GM19395 (cell line): ENCODE results near the gene SLC25A25.
A peak's percentile ranks its signal among the peaks of the same experiment; 100 is the strongest.
"Not testable (repeated sequence)": the region's sequence is repeated elsewhere in the genome, so short reads cannot be mapped to it uniquely, and the experiment has no call there.

Experiments
- ATAC-seq: cut with Tn5 transposase; IDR thresholded peaks from one replicate; pipeline ENCODE4 v1.9.1; 2021; ENCODE audit warnings: mild to moderate bottlenecking, moderate library complexity; ENCODE audit not compliant: unreplicated experiment

Gene SLC25A25

DNA sequence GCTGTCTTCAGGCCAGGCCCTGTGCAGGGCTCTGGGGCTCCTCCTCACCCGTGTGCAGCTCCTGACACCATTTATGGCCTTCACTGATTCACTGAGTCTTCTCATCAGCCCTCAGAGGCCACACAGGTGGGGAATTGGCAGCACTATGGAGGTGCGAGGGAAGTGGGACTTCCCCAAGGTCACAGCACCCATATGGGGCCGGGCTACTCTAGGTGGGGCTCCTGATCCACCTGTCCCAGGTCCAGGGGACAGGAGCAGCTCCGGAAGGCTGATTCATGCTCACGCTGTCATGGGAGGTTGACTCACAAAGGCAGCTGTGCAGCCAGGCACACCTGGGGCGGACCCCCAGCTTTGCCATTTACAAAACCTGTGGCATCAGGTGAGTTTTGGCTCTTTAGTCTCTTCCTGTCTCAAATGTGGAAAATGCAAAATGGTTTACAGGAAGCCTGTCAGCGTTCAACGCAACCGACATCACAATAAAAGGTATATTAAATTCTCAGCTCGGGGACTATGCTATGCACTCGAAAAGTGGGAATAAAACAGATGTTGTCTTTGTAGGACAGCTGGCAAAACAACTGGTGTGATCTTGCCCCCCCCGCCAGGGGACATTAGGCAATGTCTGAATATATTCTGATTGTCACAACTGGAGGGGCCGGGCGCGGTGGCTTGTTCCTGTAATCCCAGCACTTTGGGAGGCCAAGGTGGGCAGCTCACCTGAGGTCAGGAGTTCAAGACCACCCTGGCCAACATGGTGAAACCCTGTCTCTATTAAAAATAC, 15.9 kb upstream of the SLC25A25 start:
- no peak for ATAC-seq

DNA sequence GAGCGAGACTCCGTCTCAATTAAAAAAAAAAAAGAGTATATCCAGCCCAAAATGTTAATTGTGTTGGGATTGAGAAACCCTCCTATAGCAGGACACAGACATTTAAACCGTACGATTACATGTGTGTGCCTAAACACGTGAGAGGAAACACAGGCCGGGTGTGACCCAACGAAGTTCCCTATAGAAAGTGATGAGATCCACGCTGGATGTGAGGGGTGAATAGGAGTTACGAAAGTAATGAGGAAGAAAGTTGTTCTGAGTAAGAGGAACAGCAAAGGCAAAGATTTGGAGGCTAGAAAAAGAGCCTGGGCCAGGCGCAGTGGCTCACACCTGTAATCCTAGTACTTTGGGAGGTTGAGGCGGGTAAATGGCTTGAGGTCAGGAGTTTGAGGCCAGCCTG, 14.5 kb upstream of the SLC25A25 start:
- no peak for ATAC-seq

DNA sequence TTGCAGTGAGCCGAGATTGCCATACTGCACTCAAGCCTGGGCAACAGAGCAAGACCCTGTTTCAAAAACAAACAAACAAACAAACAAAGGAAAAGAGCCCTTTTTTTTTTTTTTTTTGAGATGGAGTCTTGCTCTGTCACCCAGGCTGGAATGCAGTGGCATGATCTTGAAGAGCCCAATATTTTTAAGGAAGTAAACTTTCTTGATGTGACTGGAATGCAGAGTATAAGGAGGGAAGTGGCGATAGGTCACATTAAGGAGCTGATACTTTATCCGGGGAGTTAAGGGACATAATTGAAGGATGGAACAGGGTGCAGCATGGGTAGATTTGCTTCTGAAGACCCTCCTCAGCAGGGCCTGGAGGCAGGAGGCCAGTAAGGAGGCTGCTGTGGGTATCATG, 13.9 kb upstream of the SLC25A25 start:
- ATAC-seq, result no peak

DNA sequence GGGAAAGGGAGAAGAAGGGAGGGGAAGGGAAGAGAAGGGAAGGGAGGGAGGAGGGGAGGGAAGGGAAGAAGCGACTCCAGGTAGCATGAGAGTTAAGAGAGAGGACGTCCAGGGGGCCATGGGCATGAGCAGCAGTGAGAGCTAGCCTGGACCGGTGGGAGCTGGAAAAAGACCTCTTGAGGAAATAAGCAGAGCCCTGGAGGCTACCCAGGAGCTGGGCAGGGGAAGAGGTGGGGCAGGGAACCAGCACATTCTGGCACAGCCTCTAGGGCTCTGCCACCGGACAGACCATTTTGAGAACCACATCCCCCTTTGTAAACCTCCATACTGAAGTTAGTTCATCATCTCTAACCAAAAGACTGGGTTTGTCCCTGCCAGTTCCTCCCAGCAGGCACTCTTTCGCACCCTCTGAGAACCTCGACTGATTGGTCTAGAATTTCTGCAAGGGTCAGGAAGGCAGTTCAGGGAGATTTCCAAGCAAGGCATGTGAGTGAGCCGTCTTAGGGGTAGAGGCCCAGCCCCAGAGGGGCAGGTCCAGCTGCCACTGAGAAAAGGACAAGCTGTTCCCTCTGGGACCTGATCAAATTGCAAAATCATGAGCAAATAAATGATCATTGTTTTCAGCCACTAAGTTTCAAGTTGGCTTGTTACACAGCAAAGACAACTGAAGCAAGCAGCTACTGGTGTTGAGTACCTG, 12.5 kb upstream of the SLC25A25 start:
- no peak for ATAC-seq

DNA sequence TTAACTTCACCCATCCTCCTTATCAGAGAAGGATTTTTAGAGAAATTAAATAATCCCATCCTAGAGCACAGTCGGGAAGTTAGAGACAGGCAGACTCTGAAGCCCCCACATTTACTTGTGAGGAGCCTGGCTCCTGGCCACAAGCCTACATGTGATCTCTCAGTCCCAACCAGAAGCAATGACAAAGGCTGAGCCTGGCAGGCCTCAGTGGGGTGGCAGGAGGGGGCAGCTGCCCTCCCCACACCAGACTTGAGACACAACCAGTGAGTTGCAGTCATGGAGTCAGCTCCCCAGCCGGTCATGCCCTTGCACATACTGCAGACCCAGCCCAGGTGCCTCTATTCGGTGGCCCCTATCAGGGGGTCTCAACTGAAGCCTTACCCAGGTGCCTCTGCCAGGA, 11.9 kb upstream of the SLC25A25 start:
- ATAC-seq, result no peak

DNA sequence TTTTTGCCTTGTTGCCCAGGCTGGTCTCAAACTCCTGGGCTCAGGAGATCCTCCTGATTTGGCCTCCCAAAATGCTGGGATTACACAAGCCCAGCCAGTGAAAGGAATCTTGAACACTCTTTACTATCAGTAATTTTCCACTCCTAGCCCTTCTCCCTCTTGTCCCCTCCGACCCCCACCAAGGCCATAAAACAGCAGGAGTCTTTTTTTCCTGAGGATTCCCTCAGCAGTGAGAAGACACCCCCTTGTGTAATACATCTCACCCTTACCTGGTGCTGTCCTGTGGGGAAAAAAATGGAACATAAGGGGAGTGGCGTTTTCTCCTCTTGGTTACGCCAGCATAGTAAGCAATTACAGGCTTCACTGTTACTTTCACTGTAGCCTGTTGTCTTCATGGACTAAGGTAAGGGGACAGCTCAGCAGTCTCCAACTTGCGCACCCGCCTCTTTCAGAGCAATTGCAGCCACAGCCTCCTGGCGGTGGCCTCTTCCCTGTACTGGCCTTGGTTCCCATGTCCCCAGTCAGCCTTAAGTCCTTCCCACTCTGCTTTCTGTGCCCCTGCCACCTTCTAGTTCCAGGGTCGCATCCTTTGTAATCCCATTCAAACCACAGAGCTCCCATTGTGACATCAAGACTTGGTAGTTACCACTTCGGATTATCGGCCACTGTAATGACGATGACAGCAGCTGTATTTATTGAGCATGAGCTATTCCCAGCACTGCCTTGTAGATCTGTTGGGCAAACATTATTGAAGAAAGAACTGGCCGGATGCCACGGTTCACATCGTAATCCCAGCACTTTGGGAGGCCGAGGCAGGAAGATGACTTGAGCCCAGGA, 10.9 kb upstream of the SLC25A25 start:
- no peak for ATAC-seq

DNA sequence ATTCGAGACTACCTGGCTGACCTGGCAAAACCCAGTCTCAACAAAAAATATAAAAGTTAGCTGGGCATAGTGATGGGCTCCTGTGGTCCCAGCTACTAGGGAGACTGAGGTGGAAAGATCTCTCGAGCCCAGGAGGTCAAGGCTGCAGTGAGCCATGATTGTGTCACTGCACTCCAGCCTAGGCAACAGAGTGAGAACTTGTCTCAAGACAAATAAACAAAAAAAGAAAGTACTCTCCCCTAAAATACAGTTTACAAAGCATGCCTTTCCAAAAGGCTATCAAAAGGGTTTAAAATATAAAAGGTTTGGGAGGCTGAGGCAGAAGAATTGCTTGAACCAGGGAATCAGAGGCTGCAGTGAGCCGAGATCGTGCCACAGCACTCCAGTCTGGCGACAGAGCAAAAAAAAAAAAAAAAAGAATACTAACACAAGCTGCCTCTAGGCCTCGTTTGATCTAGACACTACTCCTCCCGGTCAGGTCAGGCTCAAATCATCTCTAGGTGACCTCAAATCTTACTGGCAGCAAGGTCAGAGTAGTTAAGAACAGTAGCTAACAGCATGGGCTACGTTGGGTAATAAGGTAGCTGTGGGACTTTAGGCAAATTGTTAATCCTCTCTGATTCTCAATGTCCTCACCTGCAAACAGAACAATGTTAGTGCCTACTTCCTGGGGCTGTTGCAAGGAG, 10.2 kb upstream of the SLC25A25 start:
- no peak for ATAC-seq

DNA sequence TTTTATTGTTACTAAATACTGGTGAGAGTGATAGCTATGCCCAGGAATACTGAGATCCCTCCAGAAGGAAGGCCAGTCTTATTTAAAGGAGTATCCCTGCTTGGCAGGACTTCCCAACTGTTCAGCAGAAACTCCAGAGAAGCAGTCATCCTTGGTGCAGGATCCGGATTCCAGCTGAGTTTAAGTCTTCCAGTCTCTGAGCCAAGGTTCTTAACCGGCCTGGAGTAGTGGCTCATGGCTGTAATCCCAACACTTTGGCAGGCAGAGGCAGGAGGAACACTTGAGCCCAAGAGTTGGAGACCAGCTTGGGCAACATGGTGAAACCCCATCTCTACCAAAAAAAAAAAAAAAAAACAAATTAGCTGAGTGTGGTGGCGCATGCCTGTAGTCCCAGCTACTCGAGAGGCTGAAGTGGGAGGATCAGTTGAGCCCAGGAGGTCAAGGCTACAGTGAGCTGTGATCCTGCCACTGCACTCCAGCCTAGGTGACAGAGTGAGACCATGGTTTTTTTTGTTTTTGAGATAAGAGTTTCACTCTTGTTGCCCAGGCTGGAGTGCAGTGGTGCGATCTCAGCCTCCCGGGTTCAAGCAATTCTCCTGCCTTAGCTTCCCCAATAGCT, 8.6 kb upstream of the SLC25A25 start:
- no peak for ATAC-seq

DNA sequence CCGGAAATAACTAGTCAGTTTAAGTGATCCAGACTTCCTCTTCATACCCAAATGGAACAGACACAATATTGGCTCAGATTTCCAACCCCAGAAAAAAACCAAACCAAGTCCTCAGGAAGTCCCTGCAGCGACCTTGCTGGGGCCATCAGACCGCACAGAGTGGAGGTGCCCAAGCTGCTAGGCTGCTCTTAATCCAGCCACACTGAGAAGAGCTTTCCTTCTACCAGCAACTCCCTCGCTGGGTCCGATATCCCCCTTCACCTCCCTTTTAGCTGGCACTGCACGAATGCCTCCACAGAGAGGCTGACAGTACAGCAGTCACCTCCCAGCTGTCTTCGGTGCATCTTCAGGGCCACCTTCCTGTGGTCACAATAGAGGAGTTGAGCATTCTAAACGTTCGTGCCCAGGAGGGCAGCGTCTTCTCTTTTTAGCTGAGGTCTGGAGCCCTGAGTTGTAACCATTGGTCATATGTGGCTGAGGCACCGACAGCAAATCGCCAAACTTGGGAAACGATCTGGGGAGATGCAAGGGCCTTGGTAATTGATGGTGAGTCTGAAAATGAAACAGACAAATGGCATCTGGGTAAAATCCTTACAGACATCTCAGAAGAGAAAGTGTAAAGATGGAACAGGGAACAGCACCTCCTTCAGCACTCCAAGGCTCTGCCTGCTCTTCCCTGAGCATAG, 6.6 kb upstream of the SLC25A25 start:
- ATAC-seq, result no peak

DNA sequence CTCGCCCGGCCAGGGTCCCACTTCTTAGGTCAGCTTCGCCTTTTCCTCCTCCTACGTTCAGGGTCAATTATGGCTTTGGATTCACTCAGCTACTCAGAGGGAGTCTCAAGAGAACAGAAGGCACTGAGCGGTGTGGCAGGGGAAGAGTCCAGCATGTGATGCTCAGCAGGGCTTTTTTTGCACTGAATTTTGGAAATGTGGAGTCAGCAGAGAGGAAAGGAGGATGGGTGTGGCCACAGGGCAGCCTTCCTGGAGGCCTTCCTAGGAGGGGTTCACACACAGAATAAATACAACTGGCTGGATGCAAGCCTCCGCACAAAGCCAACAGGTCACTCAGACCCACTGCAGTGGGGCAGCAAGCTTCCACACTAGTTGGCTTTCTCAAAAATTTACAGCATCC, 5.8 kb upstream of the SLC25A25 start:
- no peak for ATAC-seq

DNA sequence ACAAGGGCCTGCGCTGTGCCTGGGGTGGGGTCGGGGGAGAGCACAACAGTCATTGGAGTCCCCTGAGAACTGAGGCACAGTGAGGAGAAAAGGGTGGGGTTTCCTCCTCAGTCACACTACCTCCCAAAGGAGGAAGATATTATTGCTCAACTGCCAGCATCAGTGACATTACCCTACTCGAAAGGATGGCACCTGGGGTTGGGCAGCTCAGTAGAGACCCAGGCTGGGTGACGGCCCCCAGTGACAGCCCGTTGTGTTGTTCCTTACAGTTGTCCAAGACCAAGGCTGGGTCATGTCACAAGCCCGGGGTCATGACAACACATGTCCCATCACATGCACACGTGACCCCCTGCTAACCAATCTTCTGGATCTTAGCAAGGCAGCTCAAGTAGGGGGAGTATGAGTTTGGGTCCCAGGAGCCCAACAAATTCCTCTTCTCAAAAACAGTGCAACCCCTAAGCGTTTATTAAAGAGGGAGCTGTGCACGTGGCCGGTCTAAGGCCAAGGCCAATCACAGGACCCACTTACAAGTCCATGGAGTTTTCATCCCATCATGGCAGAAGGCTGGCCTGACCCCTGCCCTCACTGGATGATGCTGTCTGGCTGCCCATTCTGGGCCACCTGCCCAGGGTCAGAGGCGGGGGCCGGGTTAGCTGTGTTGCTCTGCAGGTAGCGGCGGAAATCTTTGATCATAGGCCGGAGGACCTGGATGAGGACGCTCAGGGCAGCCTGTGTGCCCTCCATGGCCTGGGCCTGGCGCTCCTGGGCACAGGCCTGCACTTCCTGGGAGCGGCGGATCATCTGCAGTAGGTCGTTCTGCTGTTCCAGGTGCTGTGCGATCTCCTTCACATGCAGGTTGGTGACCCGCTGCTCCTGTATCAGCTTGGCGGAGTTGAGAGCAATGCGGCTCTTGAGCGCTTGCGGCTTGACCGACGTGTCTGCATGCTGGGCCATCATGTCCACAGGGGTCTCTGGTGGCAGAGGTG, 4.9 kb upstream of the SLC25A25 start:
- no peak for ATAC-seq

DNA sequence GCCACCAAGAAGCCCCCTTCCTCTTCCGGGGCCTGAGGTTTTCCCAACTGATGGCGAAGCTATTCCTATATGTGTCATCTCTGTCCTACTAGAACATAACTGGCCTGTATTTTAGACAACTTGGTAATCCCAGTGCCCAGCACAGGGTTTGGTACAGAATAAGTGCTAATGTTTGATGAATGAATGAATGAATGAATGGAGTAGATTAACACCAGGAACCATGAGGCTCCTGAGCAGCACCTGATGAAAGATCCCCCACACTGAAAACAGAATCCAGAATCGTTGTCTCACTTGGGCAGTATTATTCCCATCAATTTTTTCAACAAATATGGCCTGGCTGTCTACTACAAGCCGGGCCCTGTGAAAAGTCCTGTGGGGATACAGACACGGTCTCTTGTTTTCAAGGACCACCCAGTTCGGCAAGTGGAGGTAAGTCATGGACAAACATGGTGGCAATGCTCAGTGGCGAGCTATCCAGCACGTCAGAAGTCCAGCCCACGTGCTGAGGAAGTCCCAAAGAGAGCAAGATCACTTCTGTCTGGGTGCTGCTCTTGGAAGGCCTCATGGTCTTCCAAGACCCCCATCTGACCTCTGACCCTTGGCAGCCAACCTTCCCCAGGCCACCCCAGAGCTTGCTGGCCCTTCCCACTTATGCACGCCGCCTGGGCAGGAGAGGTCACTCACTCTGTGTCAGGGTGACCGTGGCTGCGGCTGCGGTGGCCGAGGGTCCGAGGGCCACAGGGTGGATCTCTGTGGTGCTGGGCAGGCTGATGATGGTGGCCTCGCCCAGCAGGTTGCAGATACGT, 1.9 kb upstream of the SLC25A25 start:
- no peak for ATAC-seq

DNA sequence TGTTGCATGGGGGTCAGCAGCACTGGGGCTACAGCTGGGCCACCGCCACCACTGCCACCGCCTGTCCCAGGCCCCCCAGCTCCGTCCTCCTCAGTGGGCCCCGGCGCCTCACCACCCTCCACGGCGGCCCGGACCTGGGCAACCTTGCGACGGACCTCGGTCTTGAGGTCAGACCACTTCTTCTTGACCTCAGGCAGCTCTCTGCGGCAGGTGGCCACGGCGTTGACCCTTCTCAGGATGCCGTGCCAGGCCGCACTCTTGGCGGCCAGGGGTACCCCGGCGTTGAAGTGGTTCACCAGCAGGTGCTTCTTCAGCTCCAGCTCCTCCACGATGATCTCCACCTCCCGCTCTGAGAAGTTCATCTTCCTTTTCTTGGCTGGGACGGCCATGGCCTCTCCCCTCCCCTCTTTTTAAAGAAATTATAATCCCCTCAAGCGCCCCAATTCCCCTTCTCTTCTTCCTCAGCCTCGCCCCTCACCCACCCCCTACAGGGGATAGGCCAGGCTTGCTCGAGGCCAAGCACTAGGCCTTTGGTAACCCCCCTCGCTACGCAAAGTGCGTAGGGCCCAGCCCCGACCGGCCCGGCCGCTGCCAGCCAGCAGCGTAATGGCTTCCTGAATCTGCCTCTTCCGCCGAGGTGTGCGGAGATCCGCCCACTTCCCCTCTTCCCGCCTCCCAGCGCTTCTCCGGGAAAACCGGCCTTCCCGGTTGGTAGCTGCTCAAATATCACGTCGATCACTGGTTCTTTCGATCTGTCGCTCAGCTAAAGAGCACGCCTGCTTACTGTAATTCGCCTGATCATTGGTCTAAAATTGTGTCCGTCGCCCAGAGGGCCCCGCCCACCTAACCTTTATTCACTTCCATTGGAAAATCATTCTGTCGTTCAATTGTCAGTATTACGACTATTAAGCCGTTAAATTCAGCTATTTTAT, 1.1 kb upstream of the SLC25A25 start, which contains the start of gene NAIF1:
Gene NAIF1, minus strand, starts transcription at position 608 of the 932 bp plus-strand sequence. Its CDS starts 219 bp downstream, at position 389.
- ATAC-seq, result peak; percentile 73

DNA sequence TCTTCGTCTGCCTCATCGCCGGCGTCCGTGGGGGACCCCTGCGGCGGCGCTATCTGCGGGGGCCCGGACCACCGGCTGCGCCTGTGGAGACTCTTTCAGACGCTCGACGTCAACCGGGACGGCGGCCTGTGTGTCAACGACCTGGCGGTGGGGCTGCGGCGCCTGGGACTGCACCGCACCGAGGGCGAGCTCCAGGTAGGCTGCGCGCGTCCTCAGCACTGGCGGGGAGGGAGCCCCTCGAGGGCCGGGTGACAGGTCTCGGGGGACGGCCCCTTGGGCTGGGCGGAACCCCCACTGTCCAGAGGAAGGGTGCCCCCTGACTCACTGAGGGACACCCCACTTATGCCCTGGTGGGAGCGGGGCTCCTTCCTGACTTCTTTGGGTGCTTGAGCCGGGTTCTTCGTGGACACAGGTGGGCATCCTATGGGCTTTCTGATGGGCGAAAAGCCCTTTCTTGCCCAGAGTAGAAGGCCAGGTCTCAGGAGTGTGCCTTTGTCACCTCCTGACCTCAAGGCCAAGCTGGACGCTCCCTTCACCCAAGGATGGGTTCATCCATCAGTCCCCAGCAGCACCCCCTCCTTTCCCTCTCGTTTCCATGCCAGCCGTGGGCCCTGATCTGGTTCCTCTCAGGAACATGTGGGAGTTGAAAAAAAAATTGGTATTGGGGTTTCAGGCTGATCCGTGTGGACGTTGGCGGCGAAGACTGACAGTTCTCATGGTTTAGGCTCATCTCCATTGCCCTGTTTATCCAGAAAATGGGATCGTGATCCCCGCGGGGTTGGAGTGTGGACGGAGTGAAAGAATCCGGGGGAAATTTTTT, 564 bp downstream of the SLC25A25 start:
- peak; percentile 6 for ATAC-seq

DNA sequence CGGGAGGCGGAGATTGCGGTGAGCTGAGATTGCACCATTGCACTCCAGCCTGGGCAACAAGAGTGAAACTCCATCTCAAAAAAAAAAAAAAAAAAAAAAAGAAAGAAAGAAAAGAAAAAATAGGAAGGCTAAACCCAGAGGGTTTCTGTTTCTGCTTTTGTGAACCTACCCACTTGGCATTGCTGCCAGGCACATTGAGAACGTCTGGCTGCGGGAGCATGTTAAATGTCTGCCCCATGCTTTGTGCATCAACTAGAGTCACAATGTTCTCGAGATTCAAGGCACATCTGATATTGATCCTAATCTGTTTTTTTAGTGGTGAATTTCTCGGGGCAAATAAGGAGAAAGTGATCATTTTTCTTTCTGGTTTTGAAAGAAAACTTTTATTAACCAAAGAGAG, 2.8 kb downstream of the SLC25A25 start:
- no peak for ATAC-seq

DNA sequence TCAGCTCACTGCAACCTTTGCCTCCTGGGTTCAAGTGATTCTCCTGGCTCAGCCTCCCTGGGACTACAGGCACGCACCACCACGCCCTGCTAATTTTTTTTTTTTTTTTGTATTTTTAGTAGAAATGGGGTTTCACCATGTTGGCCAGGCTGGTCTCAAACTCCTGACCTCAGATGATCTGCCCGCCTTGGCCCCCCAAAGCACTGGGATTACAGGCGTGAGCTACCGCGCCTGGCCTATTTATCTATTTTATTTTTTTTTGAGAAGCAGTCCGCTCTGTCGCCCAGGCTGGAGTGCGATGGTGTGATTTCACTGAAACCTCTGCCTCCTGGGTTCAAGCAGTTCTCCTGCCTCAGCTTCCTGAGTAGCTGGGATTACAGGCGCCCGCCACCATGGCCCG, 3.4 kb downstream of the SLC25A25 start:
- ATAC-seq, result not testable (repeated sequence)
